GM12864 (cell line): Measurements from ENCODE around the gene C5.

Experiments
- DNase-seq: peaks from one replicate; pipeline ENCODE4 v3.0.0-alpha.2; 2011; ENCODE audit warnings: low read depth
- H3K4me3 ChIP-seq: 2 replicates; pipeline ENCODE4 v1.5.1; 2011; ENCODE audit warnings: mild to moderate bottlenecking, low read depth, low read length, control low read depth
- TF ChIP-seq, protein P1 (sequence below): IDR thresholded peaks from 2 replicates; pipeline ENCODE4 v1.5.1; 2011; ENCODE audit warnings: low read depth, mild to moderate bottlenecking, moderate library complexity, low read length, control low read depth, inconsistent platforms; ENCODE audit errors: missing control alignments

Gene C5

DNA sequence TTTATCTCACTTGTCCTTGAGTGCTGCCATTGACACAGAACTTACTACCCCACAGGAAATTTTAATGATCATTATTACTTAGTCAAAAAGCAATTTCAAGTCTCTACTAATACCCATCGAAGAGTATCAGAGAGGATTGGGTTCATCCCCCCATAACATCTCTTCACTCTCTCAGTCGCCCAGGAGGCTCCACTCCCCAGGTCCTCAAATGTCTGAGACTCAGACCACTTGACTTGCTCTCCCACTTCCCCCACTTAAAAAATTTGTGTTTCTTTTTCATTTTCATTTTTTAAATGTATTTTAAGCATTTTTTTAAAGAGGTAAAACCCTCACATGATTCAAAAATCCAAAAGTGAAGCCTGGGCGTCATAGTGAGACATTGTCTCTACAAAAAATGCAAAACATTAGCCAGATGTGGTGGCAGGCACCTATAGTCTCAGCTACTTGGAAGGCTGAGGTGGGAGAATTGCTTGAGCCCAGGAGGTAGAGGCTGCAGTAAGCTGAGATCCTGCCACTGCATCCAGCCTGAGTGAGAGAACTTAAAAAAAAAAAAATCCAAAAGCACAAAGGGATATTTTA is 66.7 kb downstream of the C5 start:
- TF ChIP-seq, protein P1, sequence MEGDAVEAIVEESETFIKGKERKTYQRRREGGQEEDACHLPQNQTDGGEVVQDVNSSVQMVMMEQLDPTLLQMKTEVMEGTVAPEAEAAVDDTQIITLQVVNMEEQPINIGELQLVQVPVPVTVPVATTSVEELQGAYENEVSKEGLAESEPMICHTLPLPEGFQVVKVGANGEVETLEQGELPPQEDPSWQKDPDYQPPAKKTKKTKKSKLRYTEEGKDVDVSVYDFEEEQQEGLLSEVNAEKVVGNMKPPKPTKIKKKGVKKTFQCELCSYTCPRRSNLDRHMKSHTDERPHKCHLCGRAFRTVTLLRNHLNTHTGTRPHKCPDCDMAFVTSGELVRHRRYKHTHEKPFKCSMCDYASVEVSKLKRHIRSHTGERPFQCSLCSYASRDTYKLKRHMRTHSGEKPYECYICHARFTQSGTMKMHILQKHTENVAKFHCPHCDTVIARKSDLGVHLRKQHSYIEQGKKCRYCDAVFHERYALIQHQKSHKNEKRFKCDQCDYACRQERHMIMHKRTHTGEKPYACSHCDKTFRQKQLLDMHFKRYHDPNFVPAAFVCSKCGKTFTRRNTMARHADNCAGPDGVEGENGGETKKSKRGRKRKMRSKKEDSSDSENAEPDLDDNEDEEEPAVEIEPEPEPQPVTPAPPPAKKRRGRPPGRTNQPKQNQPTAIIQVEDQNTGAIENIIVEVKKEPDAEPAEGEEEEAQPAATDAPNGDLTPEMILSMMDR = no peak
- DNase-seq = no peak
- H3K4me3 ChIP-seq = no peak overlapping the region

DNA sequence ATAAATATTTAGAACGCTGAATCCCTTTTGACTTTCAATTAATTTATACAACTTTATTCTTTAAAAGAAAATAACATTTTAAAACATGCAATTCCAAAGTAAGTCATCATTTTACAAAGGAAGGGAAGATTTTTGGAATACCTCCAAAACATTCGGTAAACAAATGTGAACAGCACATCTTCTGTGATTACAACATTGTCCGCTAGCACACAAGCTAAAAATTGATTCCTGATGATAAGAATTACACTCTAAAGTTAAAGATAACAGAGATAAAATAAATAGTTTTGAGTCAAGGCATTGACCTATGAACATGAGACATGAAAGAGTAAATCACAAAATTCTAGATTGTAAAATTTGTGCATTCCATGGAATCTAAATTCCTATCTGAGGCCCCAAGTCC is 67.2 kb downstream of the C5 start:
- no peak overlapping the region for H3K4me3 ChIP-seq
- TF ChIP-seq, protein P1 = no peak
- DNase-seq = no peak

DNA sequence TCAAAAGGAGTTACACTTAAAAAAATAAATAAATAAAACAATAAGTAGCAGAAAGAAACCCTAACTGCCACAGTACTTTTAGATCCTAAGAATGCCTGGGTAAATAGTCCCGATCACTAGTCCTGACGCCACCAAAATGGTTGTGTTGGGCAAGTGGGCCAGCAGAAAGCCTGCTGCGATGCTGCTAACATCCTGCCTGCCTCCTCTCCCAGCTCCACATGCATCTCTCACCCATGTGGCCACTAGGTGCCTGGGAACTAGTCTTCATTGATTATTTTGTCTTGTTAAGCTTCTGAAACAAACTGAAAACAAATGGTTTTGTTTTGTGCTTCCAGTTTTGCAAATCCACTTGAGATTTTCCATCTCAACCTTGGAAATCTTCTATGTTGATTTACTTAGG is 69.1 kb downstream of the C5 start:
- no peak for DNase-seq

DNA sequence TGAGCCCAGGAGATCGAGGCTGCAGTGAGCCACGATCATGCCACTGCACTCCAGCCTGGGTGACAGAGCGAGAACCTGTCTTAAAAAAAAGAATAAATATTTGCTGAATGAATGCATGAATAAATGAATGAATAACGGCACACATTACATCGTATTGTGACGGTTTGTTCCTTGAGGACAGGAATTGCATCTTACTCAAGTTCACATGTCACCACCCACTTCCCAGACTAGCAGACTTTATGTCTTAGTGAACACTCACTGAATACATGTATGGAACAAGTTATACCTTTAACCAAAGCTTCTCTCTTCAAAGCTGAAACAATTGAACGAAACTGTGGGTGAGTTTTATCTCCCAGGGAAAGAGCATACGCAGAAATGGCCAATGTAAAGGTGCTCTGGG is 70.3 kb downstream of the C5 start:
- no peak for DNase-seq
- H3K4me3 ChIP-seq = no peak overlapping the region
- TF ChIP-seq, protein P1 = no peak

More for the DNA sequence above, 69.1 kb downstream of the C5 start:
- TF ChIP-seq, protein P1 = no peak
- H3K4me3 ChIP-seq = no peak overlapping the region

DNA sequence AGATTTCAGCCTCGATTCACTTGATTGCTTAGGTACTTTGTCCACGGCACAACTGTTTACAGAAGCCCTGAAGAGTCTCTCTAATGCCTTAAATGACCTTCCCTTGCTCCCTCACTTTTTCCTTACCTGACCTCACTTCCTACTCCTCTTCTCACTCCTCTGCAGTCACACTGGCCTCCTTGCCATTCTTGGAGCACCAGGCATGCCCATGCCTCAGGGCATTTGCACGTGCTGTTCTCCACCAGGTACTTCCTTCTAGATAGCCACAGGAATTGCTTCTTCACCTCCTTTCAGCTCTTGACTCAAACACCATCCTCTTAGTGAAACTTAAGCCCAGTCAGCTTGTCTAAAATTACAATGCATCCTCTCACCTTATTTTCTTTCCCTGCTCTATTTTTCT is 71.1 kb downstream of the C5 start:
- no peak for DNase-seq
- H3K4me3 ChIP-seq = no peak overlapping the region
- TF ChIP-seq, protein P1 = no peak

DNA sequence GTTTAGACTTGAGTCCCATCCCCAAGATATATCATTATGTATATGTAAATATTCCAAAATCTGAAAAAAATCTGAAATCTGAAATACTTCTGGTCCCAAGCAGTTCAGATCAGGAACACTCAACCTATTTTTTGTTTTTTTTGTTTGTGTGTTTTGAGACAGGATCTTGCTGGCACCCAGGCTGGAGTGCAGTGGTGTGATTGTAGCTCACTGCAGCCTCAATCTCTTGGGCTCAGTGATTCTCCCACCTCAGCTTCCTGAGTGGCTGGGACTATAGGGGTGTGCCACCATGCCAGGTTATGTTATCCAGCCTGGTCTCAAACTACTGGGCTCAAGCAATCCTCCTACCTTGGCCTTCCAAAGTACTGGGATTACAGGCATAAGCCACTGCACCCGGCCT is 72.8 kb downstream of the C5 start:
- no peak for DNase-seq
- no peak overlapping the region for H3K4me3 ChIP-seq
- TF ChIP-seq, protein P1 = no peak

DNA sequence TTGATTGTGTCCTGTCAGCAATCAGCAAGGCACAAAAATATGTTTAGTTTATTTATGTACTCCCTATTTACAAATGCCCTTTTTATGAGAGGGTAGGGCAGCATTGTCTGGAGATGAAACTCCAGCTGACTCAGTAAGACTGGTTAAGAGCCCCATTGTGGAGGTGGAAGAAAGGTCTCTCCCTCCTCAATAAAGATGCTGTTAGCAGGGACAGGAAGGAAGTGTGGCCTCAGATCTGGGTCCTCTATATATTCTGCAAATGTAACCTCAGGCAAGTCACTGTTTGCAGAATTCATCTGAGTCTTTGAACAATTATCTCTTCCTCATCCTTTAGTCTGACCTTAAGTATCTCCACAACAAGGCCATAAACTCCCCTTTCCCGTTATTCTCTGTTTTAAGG is 75.2 kb downstream of the C5 start:
- TF ChIP-seq, protein P1 = no peak
- no peak for DNase-seq
- H3K4me3 ChIP-seq = no peak overlapping the region
